MM.1S (cell line): ENCODE measurements around the gene NRIP3.

Experiments
- EZH2 ChIP-seq: fragments of 300-600 bp; sonication (generic); optimal IDR thresholded peaks from 2 replicates; pipeline ENCODE3; 2017; ENCODE audit warnings: low read depth, mild to moderate bottlenecking, antibody characterized with exemption, low read length, mixed read lengths
- EZH2phosphoT487 ChIP-seq: fragments of 300-600 bp; sonication (generic); IDR thresholded peaks from 2 replicates; pipeline ENCODE4 v1.6.1; 2018; ENCODE audit warnings: antibody characterized with exemption, low read length
- TF ChIP-seq, protein P1 (sequence below): fragments of 300-600 bp; sonication (generic); IDR thresholded peaks from 2 replicates; pipeline ENCODE4 v1.5.1; 2016; ENCODE audit warnings: antibody characterized with exemption, low read length, mixed read lengths

DNA sequence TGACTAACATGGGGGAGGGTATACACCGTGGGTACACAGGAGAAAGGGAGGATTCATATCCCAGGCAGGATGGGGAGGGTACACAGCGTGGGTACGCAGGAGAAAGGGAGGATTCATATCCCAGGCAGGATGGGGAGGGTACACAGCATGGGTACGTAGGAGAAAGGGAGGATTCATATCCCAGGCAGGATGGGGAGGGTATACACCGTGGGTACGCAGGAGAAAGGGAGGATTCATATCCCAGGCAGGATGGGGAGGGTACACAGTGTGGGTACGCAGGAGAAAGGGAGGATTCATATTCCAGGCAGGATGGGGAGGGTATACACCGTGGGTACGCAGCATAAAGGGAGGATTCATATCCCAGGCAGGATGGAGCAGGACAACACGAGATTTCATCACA is 36.6 kb upstream of the NRIP3 start:
- TF ChIP-seq, protein P1, sequence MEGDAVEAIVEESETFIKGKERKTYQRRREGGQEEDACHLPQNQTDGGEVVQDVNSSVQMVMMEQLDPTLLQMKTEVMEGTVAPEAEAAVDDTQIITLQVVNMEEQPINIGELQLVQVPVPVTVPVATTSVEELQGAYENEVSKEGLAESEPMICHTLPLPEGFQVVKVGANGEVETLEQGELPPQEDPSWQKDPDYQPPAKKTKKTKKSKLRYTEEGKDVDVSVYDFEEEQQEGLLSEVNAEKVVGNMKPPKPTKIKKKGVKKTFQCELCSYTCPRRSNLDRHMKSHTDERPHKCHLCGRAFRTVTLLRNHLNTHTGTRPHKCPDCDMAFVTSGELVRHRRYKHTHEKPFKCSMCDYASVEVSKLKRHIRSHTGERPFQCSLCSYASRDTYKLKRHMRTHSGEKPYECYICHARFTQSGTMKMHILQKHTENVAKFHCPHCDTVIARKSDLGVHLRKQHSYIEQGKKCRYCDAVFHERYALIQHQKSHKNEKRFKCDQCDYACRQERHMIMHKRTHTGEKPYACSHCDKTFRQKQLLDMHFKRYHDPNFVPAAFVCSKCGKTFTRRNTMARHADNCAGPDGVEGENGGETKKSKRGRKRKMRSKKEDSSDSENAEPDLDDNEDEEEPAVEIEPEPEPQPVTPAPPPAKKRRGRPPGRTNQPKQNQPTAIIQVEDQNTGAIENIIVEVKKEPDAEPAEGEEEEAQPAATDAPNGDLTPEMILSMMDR, result no peak
- TF ChIP-seq EZH2 (no peak), EZH2phosphoT487 (no peak)
